Smooth muscle cell (in vitro differentiated cells): Measurements from ENCODE around the gene SMG7. TPM values are rescaled to one million over a fixed set of nuclear protein-coding genes. Genes with fewer than 3 reads are reported as not detected.

Experiments used
- DNase-seq: peaks from one replicate; lab custom pipeline; 2025; ENCODE audit not compliant: unreplicated experiment; lab: John Stamatoyannopoulos, UW
- H2AFZ ChIP-seq: fragments of 200-600 bp; sonication (generic); 2 replicates; pipeline ENCODE4 v1.6.0; 2016; ENCODE audit warnings: antibody characterized with exemption, low read depth, mild to moderate bottlenecking
- H3F3A ChIP-seq: fragments of 200-600 bp; sonication (generic); 2 replicates; pipeline ENCODE4 v1.6.0; 2017; ENCODE audit warnings: antibody characterized with exemption, low read depth
- H3K27ac ChIP-seq: fragments of 200-600 bp; sonication (generic); 2 replicates; pipeline ENCODE4 v1.5.1; 2016; ENCODE audit warnings: low read depth, mild to moderate bottlenecking
- H3K27me3 ChIP-seq: fragments of 200-600 bp; sonication (generic); 2 replicates; pipeline ENCODE4 v1.6.1; 2016; ENCODE audit warnings: low read depth, mild to moderate bottlenecking
- H3K36me3 ChIP-seq: fragments of 200-600 bp; sonication (generic); 2 replicates; pipeline ENCODE4 v1.5.1; 2016; ENCODE audit warnings: low read depth
- H3K4me1 ChIP-seq: fragments of 200-600 bp; sonication (generic); 2 replicates; pipeline ENCODE4 v1.5.1; 2016; ENCODE audit warnings: low read depth
- H3K4me2 ChIP-seq: fragments of 200-600 bp; sonication (generic); 2 replicates; pipeline ENCODE4 v1.6.0; 2016; ENCODE audit warnings: mild to moderate bottlenecking
- H3K4me3 ChIP-seq: fragments of 200-600 bp; sonication (generic); 2 replicates; pipeline ENCODE4 v1.5.1; 2016; ENCODE audit warnings: mild to moderate bottlenecking
- H3K79me2 ChIP-seq: fragments of 200-600 bp; sonication (generic); 2 replicates; pipeline ENCODE4 v1.6.0; 2016; ENCODE audit warnings: low read depth, mild to moderate bottlenecking
- H3K9ac ChIP-seq: fragments of 200-600 bp; sonication (generic); 2 replicates; pipeline ENCODE4 v1.6.0; 2016; ENCODE audit warnings: low read depth
- H3K9me3 ChIP-seq: fragments of 200-600 bp; sonication (generic); replicated peaks from 2 replicates; pipeline ENCODE4 v1.5.1; 2016; ENCODE audit warnings: low read depth
- H4K20me1 ChIP-seq: fragments of 200-600 bp; sonication (generic); 2 replicates; pipeline ENCODE4 v1.6.0; 2016; ENCODE audit warnings: low read depth
- WGBS: methylation state at CpG from one replicate; pipeline ENCODE4 v1.1.7; 2016; ENCODE audit warnings: low lambda C conversion rate; 5-methylcytosine and 5-hydroxymethylcytosine counted together
- polyA plus RNA-seq: library from polyadenylated mRNA; unstranded; fragments of >200 nt; fragmentation: Nextera tagmentation; extraction: Ambion mirVana; gene quantifications from 2 replicates; pipeline ENCODE4 v1.2.1, GENCODE V29; 2016
- total RNA-seq: library from RNA; depleted of rRNA; stranded (reverse); fragments of >200 nt; gene quantifications from 2 replicates; pipeline ENCODE4 v1.2.3, GENCODE V29; 2014
- TF ChIP-seq, protein P1 (sequence below): fragments of 200-600 bp; sonication (generic); IDR thresholded peaks from 2 replicates; pipeline ENCODE4 v1.5.1; 2017; ENCODE audit warnings: borderline replicate concordance, mild to moderate bottlenecking, antibody characterized with exemption; ENCODE audit not compliant: insufficient read depth, poor library complexity, severe bottlenecking

SMG7 gene
- total and polyA plus RNA-seq, 2 experiments from 2014 or later, result 18.3 to 40.4 TPM

DNA sequence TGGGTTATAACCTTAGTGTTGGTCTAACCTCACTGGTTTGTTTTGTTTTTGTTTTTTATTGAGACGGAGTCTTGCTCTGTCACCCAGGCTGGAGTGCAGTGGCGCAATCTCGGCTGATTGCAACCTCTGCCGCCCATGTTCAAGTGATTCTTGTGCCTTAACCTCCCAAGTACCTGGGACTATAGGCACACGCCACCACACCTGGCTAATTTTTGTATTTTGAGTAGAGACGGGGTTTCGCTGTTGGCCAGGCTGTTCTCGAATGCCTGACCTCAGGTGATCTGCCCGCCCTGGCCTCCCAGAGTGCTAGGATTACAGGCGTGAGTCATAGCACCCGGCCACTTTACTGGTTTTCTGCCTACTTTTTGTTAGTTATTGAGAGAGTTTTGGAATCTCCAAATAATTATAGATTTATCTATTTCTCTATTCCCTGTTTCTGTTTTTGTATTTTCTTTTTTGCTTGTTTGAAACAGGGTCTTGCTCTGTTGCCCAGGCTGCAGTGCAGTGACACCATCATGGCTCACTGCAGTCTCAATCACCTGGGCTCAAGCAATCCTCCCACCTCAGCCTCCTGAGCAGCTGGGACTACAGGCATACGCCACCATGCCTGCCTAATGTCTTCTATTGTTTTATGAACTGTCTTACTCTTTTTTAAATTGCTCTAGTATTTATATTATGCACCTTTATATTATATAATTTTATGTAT lies 21.4 kb downstream of the SMG7 start:
- TF ChIP-seq, protein P1, sequence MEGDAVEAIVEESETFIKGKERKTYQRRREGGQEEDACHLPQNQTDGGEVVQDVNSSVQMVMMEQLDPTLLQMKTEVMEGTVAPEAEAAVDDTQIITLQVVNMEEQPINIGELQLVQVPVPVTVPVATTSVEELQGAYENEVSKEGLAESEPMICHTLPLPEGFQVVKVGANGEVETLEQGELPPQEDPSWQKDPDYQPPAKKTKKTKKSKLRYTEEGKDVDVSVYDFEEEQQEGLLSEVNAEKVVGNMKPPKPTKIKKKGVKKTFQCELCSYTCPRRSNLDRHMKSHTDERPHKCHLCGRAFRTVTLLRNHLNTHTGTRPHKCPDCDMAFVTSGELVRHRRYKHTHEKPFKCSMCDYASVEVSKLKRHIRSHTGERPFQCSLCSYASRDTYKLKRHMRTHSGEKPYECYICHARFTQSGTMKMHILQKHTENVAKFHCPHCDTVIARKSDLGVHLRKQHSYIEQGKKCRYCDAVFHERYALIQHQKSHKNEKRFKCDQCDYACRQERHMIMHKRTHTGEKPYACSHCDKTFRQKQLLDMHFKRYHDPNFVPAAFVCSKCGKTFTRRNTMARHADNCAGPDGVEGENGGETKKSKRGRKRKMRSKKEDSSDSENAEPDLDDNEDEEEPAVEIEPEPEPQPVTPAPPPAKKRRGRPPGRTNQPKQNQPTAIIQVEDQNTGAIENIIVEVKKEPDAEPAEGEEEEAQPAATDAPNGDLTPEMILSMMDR, result no peak
- H3K27me3 ChIP-seq, result no peaks in the 10 kb centered on the region

DNA sequence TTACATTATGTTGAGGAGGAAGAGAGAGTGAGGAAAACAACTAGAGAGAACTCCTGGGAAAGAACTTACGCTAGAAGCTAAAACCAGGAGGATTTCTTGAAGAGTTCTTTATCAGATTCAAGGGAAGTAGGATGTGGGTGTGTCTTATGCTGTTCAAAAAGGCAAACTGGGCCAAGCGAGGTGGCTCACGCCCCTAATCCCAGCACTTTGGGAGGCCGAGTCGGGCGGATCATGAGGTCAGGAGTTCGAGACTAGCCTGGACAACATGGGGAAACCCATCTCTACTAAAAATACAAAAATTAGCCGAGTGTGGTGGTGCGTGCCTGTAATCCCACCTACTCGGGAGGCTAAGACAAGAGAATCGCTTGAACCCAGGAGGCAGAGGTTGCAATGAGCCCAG lies 23.1 kb downstream of the SMG7 start:
- 97% methylated on average over 11 of the region's 11 CpGs for WGBS
- H3K79me2 ChIP-seq, result peaks cover 98% of the 10 kb centered on the region

More for the DNA sequence above, 21.4 kb downstream of the SMG7 start:
- 87% methylated on average over 12 of the region's 12 CpGs for WGBS
- Histone ChIP-seq H4K20me1 (peaks cover 83% of the 10 kb centered on the region), H3K4me2 (no peak overlapping the region), H2AFZ (no peak overlapping the region), H3K4me1 (no peaks in the 10 kb centered on the region), H3F3A (no peaks in the 10 kb centered on the region), H3K4me3 (no peak overlapping the region), H3K36me3 (no peaks in the 10 kb centered on the region), H3K9ac (no peak overlapping the region), H3K27ac (no peak overlapping the region), H3K9me3 (no peaks in the 10 kb centered on the region), H3K79me2 (peaks cover 98% of the 10 kb centered on the region)
- DNase-seq, result no peak

GRCh38 chr1:183497218-183497617 lies 24.9 kb downstream of the SMG7 start:
- Histone ChIP-seq H3K4me2 (no peak overlapping the region), H4K20me1 (peaks cover 85% of the 10 kb centered on the region), H3K27ac (no peak overlapping the region), H3K4me3 (no peak overlapping the region), H2AFZ (no peak overlapping the region), H3K9me3 (no peaks in the 10 kb centered on the region), H3K4me1 (no peaks in the 10 kb centered on the region), H3F3A (no peaks in the 10 kb centered on the region), H3K27me3 (no peaks in the 10 kb centered on the region), H3K36me3 (no peaks in the 10 kb centered on the region), H3K9ac (no peak overlapping the region), H3K79me2 (peaks cover 98% of the 10 kb centered on the region)
- DNase-seq, result no peak
- TF ChIP-seq, protein P1, result no peak
- WGBS, result 96% methylated on average over 2 of the region's 2 CpGs

More for the DNA sequence above, 23.1 kb downstream of the SMG7 start:
- Histone ChIP-seq H4K20me1 (peaks cover 83% of the 10 kb centered on the region), H3K36me3 (no peaks in the 10 kb centered on the region), H3K9me3 (no peaks in the 10 kb centered on the region), H3K4me2 (no peak overlapping the region), H2AFZ (no peak overlapping the region), H3K4me3 (no peak overlapping the region), H3F3A (no peaks in the 10 kb centered on the region), H3K4me1 (no peaks in the 10 kb centered on the region), H3K9ac (no peak overlapping the region), H3K27me3 (no peaks in the 10 kb centered on the region), H3K27ac (no peak overlapping the region)
- no peak for DNase-seq
- TF ChIP-seq, protein P1, result no peak

DNA sequence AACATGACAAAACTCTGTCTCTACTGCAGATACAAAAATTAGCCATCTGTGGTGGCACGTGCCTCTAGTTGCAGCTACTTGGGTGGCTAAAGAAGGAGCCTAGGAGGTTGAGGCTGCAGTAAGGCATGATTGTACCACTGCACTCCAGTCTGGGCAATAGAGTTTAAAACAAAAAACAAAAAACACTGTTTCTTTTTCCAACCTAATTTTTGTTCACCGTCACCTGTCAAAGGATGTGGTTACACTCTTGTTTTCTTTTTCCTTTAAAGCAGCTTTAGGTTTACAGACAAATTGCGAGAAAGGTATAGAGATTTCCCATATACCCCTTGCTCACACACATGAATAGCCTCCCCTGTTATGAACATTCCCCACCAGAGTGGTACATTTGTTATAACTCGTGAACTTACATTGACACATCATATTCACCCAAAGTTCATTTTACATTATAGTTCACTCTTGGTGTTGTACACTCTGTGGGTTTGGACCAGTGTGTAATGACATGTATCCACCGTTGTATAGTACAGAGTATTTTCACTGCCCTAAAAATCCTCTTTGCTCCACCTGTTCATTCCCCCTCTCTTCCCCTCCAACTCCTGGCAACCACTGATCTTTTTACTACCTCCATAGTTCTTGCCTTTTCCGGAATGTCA lies 26.2 kb downstream of the SMG7 start:
- Histone ChIP-seq H3K79me2 (peaks cover 98% of the 10 kb centered on the region), H3K36me3 (no peaks in the 10 kb centered on the region), H3K9ac (no peak overlapping the region), H3K27ac (no peak overlapping the region), H3K9me3 (no peaks in the 10 kb centered on the region), H2AFZ (no peak overlapping the region), H3K4me1 (no peaks in the 10 kb centered on the region), H3K4me2 (no peak overlapping the region), H4K20me1 (peaks cover 88% of the 10 kb centered on the region), H3F3A (no peaks in the 10 kb centered on the region), H3K4me3 (no peak overlapping the region), H3K27me3 (no peaks in the 10 kb centered on the region)
- 97% methylated on average over 6 of the region's 6 CpGs for WGBS
- TF ChIP-seq, protein P1, result no peak
- no peak for DNase-seq
